Brain pericyte (primary cell): ENCODE data around the gene DPH6.
A peak's percentile ranks its signal among the peaks of the same experiment; 100 is the strongest.
"Not testable (repeated sequence)": the region's sequence is repeated elsewhere in the genome, so short reads cannot be mapped to it uniquely, and the experiment has no call there.

ENCODE experiments used
- DNase-seq: peaks from one replicate; pipeline ENCODE4 v3.0.0-alpha.2; 2012; ENCODE audit warnings: low read depth, low spot score

DPH6 gene, protein sequence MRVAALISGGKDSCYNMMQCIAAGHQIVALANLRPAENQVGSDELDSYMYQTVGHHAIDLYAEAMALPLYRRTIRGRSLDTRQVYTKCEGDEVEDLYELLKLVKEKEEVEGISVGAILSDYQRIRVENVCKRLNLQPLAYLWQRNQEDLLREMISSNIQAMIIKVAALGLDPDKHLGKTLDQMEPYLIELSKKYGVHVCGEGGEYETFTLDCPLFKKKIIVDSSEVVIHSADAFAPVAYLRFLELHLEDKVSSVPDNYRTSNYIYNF

DNA sequence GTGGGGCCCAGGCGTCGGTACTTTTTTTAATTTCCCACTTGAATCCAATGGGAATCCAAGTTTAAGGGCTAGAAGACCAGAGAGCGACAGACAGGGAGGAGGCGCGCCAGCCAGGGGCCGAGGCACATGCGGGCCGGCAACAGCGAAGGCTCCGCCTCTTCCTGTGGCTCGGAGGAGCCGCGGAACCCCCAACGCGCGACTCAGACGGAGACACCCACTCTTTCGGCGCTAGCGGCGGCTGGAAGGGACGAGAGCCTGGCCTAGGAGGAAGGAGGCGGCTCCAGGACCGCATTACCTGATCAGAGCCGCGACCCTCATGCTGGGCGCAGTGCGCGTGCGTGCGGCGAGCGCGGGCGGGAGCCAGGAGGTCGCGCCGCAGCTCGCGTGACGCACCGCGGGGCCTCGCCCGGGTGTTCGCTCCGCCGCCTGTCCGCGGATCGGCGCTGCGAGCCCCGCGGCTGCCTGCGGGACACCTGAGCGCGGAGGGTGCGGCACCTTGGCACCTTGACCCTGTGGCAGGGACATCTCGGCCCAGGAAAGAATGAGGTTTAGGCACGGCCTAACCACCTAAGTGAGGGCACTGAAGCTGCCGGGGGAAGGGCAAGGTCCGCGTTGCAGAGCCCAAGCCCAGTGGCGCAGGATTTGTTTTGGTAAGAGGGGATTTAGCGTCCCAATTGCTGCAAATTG, at the start of gene DPH6:
Gene DPH6 (minus strand): TSS at position 342 of the 687 bp plus-strand sequence. CDS start 24 bp downstream, at position 318.
- peak; percentile 60 for DNase-seq

DNA sequence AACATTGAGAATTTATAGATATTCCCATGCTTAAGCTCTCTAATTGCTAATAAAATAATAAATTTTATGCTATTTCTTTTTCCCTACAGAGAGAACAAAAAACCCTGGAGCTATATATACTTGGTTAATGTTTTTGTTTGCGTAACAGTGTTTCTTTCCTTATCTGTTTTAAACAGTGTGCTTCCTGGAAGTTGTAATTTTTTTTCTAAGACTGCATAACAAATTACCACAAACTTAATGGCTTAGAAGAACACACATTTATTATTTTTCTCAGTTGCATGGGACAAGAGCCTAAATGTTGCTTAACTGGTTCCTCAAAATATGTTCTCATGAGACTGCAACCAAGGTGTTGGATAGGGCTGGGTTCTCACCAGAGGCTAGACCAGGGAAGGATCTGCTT, 49.7 kb upstream of the DPH6 start:
- no peak for DNase-seq

DNA sequence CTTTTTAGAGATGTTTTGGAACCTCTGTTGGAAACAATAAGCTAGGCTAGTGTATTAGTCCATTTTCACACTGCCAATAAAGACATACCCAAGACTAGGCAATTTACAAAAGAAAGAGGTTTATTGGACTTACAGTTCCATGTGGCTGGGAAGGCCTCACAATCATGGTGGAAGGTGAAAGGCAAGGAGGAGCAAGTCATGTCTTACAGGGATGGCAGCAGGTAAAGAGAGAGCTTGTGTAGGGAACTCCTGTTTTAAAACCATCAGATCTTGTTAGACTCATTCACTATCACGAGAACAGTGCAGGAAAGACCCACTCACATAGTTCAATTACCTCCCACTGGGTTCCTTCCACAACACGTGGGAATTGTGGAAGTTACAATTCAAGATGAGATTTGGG, 46.0 kb upstream of the DPH6 start:
- DNase-seq = not testable (repeated sequence)

DNA sequence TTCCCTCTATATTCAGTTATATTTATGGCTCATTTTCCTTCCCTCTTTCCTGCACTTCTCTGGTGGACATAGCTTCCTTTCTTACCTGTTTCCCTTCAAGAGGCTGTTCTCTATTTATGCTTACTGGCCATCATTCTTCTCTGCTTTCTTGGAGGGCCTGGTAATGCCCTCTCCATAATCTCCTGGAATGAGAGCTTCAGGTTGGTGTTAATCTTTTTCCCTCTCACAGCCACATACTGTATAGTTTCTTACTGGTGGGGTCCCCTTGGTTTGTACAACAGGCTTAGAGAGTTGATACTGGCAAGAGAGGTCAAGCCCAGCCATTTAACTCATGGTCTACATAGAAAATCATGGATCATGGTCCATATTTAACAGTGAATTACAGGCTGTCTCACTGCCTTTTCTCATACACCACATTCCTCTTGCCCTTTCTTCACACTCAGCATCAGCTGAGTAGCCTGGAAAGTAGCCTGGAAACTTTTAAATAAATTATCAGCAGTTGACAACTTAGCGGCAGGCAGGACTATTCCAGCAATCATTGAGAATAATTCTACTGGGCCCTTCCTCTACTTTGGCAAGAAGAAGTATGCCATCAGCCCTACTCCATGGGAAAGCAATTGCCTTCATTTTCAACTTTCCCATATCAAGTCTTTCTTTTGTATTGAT, 38.0 kb upstream of the DPH6 start:
- DNase-seq = no peak

DNA sequence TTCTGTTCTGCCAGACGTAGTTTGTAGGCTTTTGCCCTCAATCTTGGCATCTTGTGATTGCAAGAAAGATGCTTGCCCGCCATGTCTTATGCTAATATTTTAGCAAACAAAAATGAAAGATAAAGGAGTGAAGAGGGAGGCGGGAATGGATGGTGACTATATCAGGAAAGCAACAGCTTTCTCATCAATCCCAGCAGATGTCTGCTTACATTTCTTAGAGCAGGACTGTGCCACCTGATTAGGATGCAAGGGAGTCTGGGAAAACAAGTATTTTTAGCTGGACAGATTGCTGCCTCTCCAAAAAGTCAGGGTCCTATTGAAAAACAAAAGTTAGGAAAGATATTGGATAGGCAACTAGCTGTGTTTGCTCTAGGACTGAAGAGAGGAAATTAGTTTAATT, 34.6 kb upstream of the DPH6 start:
- DNase-seq = no peak

DNA sequence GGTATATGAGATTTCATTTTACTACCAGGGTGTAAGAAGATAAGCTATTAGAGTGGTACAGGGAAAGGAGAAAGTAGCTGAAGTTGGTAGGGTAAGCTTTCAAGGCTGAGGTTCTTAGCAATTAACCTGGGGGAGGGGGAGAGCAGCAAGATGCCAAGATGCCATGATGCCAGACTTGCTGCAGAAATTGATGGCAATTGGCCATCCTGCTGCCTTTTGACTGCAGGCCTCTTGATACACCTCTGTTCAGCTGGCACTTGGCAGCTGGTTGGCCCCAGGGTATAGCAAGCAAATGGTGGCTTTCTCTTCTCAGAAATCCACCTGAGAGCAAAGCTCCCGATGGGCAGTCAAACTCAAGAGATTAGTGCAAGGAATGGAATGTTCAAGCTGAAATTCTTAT, 21.4 kb upstream of the DPH6 start:
- DNase-seq = no peak

DNA sequence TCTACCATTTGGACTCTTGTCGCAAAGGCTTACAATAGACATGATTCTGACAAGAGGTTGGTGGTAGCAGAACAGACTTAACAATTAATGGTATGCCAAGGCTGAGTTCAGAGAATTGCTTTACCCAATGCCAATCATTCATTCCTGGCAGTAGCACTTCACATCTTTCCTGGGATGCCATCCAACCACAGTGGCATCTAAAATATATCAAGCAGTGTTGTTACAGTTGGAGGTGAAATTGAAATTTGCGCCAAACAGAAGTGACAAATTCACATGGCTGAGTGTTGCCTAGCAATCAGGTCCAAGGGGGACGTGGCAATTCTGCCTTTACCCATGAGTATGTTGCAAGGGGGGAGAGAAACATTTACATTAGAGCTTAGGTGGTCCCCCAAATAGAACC, 21.0 kb upstream of the DPH6 start:
- no peak for DNase-seq

DNA sequence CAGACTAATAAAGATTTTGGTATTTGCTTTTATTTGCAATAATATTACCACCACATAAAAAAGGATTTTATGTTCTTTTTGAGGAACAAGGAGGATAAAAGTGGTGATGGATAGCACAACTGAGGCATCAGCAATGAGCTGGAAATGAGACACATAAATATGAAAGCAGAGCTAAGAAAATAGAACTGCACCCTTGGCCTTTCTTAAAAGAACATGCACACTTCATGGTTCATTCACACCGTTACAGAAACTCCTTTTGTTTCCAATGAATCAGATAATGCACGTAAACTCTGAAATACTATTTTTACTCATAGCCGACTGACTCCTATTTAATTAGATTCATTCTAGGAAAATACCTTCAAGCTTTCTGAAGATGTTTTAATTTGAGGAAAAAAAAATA, 19.9 kb upstream of the DPH6 start:
- no peak for DNase-seq

DNA sequence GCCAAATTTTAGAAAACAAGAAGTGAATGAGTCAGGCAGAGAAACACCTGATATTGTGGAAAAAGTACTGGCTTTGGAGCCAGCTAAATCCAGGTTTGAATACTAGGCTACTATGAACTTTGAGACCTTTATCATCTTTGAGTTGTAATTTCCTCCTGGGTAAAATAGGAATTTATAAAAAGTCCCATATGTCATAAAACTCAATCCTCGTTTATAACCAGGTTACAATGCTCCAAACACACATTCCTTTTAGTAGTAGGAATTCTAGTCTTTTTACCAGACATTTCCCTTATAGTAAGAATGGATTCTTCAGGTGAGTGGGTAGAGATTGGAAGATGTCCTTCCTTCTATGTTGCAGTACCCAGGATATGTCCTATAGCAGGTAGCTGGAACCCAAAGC, 16.7 kb upstream of the DPH6 start:
- DNase-seq = no peak

DNA sequence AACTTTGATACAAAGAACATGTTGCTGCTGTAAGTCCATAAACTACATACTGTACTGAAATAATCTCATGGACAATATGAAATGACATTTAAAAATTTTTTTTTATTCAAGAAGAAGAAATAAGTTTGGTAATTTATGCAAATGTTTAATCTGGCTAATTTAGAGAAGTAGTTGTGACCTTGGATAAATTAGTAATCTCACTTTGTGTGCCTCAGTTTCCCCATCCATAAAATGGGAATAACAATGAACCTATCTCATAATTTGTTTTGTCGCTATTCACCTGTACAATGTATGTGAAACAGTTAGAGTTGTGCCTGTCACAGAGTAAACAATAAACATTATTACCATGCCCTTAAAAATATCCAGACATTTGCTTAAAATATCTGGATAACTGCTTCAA, 15.3 kb upstream of the DPH6 start:
- no peak for DNase-seq

DNA sequence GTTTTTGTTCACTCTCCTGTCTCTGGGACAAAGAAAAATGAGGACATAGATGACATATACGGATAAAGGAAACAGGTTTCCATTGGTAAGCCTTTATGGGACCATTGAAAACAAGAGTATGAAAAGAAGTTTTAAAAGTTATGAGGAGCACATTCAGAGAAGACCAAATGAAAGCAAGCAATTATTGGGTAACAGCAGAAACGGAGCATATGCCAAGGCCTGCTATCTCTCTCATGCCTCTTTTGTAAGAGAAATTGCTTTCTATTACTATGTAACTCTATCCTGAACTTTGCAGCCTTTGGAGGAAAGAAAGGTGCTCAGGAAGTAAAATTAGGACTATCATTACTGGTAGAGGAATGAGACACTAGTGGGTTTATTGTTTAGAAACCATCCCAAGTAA, 14.9 kb upstream of the DPH6 start:
- no peak for DNase-seq

DNA sequence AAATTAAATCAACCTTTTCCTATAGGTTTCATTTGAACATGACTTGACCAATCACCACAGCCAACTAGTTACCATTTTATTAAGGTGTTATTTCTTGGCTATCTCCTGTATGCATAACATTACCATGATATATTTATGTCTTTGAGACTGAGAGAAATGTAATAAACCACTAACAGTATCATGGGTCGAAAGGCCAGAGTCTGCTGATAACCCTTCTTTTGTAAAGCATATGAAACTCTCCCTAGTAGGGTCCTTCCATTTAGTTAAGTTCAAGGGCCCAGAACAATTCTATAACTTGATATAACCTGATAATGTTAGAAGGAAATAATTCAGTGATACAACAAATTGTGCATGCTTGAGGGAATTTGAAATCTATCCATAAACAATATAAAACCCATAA, 14.3 kb upstream of the DPH6 start:
- DNase-seq = no peak

DNA sequence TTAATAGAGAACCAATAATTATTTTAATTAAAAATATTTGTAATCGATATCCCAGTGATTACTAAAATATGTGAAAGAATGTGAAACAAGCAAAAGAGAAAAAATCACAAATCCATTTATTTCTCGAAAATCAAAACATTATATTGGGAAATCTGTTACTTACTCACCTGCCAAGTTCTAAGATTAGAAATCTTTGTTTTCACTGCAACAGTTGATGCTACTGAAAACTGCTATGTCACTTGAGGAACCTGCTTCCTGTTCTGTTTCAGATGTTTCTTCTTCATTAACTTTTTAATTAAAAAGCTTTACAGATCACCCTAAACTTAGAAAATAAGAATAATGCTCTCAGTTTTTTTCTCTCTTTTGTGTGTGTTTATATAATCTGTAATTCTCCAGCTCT, 13.7 kb upstream of the DPH6 start:
- DNase-seq = no peak

DNA sequence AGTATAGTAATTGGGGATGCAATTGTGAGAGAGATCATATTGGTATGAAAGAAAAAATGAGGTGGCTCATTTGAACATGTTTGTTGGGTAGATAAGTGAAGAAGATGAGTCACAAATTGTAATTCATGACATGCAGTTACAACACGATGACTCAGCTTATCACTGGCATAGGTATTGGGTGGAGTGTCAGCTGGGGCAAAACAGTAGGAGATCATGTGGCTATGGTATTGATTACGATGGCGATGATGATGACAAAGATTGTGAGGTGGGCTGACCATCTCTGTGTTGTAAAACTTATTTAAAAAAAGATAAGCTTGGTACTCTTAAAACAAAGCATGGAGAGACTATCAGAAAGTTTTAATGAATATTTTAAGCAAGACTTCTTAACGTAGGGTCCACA, 11.6 kb upstream of the DPH6 start:
- DNase-seq = no peak

DNA sequence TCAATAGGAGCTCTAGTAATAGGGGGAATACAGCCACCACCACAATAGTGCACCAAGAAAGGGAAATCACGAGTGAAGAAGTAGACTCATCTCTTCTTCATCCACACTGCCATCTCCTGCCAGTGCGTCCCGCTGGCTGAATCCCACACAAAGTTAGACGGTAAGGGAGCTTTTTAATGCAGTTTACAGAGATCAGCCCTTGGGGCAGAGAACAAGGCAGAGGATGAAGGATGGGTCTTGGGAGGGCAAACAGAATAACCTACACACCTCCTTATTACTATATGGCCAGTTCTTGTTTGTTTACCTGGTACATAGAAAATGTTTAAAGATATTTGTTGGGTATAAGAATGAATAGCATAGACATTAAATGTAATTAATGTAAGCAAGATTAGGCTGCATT, 11.0 kb upstream of the DPH6 start:
- no peak for DNase-seq

DNA sequence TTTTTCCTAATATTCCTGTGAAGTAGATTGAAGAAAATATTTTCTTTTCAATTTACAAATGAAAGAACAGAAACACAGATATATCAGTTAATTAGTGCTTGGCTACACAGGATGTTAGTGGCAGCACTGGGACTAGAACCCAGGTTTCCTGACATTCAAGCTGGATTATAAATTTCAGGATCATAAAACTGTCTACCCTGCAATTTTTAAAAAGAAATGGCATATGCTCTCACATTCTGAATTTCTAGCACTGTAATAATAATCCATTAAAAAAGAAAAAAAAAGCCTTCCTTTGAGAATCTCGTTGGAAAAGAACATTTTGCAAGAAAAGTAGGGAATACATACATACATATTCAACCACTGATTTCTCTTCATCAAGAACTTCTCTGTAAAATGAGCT, 9.3 kb upstream of the DPH6 start:
- no peak for DNase-seq

DNA sequence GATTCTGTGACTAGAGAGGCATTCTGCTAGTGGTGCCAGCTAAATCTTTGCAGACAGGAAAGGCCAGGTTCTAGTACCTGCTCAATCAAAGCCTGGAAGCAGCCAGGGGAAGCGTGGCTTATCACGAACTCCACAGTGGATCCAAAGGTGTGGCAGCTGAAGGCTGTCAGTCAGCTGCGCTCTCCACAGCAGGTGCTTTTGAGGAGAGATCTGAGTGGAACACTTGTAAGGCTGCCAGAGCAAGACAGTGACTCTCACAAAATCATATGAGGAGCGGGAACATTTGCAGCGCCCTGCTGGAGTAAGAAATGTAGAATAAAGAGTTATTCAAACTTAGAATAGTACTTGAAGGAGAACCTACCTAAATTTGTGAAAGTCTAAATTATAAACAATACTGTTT, 5.0 kb upstream of the DPH6 start:
- no peak for DNase-seq

DNA sequence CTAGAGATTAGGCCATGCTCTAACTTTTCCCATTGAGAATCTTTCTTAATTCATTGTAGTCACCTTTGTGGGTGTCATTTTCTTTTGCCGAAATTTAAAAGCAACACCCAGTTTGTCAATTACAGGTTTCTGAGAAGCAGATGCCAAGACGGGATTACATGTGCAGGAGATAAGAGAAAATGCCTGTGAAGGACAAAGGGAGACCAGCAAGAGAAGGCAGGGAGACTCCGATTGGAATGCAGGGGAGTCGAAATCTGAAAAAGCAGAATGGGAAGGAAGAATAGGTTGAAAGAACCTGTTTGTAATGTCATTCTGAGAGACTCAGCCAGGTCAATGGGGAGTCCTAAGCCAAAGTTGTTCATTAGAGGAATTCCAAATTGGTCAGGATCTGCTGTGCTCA, 3.6 kb upstream of the DPH6 start:
- no peak for DNase-seq

DNA sequence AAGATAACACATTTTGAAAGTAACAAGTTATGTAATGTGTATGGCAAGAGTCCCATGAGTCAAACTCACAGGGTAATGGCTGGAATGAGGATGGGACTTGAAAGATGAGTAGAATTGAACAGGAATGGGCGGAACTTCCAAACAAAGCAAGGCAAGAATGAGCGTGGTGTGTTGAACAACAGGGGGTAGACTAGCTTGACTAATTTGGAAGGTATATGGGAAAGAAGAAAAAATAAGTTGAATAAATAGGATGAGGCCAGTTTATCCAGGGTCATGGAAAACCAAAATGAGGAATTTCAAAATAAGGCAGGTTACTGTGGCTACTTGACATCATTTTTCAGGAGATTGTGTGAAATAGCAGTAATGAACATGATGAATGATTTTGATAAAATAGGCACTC, 2.5 kb upstream of the DPH6 start:
- no peak for DNase-seq

DNA sequence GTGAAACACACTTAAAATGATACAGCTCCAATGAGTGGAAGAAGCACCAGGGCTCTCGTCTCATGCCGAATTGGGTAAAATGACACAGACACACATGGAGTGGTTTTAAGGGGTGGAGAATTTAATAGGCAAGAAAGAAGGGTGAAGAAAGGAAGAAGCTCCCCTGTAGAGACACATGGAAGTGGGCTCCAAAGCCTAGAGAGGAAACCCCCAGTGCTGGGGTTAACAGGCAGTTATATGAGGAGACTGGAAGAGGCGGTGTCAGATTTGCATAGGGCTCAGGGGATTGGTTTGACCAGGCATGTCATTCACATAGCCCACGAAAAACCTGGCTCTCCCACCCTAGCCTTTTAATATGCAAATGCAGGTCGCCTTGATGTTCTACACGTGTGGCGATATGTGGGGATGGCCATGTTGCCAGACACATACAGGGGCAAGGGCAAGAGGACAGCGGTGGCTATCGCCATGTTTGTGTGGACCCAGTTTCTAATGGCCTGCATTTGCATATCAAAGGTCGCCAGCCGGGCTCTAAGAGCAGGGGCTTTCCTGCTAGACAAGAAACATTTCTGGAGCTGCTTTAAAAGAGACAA, 1.9 kb upstream of the DPH6 start:
- no peak for DNase-seq

DNA sequence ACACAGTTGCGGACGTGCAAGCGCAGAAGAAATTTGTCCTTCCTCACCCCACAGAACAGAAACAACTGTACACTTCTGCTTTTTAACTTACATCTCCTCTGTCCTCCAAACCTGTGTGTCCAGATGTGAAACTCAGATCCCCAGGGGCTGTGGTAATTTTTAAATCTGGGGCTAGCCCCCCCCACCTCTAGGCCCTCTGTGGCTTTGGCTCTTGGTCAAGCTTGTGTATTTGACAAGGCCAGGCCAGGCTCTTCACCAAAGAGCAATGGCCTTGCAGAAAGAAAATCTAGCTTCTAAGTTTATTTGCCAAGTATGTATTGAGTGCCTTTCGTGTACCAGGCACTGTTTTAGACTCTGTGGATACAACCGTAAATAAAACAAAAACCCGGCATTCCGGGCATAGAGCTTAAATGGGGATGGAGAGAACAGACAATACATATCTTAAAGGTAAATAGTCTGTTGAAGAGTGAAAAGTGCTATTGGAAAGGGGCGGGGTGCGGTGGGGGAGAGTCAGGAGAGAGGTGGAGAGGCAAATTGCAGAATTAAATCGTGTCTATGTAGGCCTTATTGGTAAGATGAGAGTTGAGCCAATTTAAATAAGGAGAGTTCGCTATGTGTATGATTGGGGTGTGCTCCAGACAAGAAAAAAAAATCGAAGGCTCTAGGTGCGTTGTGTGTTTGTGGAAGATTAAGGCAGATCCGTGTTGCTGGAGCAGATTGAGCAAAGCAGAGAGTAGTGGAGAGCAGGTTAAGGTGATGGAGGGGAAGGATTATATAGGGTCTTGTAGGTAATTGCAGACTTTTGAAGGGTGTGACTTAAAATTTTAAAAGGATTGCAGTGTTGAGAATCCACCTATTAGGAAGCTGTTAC, 781 bp upstream of the DPH6 start:
- no peak for DNase-seq

DNA sequence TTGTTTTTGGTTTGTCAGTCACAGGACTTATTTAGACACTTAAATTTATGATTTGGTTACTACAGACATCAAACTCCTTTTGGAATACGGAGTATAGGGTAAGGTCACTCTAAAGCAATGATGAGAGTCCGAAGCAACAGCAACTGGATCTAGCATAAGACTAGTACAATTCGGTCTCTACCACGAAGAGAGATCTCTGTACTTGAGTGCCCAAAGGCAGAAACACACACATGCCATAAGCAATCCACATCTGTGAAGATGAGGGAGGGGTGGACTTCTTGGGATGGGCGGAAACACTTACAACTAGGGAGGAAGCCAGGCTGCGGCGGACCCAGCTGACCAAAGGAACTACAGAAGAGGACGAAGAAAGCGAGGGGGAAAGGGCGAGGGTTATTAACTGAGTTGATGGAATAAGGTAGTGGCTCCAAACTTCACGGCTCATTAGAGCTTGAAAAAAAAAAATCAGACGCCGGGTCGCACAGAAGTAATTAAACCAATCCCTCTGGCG, 595 bp downstream of the DPH6 start:
- peak; percentile 10 for DNase-seq
